ENCODE results near the gene LGALS16.
"Not testable (repeated sequence)": the region's sequence is repeated elsewhere in the genome, so short reads cannot be mapped to it uniquely, and the experiment has no call there.

LGALS16 gene, protein sequence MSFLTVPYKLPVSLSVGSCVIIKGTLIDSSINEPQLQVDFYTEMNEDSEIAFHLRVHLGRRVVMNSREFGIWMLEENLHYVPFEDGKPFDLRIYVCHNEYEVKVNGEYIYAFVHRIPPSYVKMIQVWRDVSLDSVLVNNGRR

GRCh38 chr19:39655613-39656012 is at the start of gene LGALS16:
LGALS16 (plus strand) TSS chr19:39655913; CDS start chr19:39655962, 49 bp downstream.
- no peak for DNase-seq

- no peak for DNase-seq
Observed at GRCh38 chr19:39607021-39607420, 48.7 kb upstream of the LGALS16 start.

GRCh38 chr19:39607561-39607960 is 48.2 kb upstream of the LGALS16 start:
- no peak for DNase-seq

- DNase-seq = no peak
Observed at GRCh38 chr19:39613597-39613996, 42.1 kb upstream of the LGALS16 start.

- DNase-seq = no peak
Observed at GRCh38 chr19:39617745-39618144, 38.0 kb upstream of the LGALS16 start.

DNA sequence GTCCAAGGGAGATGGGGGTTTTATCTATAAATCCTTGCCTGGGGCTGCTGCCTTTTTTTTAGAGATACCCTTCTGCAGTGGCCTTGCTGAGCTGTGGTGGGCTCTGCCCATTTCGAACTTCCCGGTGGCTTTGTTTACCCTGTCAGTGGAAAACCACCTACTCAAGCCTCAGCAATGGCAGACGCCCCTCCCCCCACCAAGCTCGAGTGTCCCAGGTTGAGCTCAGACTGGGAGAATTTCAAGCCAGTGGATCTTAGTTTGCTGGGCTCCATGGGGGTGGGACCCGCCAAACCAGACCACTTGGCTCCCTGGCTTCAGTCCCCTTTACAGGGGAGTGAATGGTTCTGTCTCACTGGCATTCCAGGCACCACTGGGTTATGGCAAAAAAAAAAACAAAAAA is 31.8 kb upstream of the LGALS16 start:
- DNase-seq = no peak

- DNase-seq = not testable (repeated sequence)
Observed at GRCh38 chr19:39627631-39628030, 28.1 kb upstream of the LGALS16 start.

GRCh38 chr19:39631178-39631577 is 24.5 kb upstream of the LGALS16 start:
- DNase-seq = no peak

DNA sequence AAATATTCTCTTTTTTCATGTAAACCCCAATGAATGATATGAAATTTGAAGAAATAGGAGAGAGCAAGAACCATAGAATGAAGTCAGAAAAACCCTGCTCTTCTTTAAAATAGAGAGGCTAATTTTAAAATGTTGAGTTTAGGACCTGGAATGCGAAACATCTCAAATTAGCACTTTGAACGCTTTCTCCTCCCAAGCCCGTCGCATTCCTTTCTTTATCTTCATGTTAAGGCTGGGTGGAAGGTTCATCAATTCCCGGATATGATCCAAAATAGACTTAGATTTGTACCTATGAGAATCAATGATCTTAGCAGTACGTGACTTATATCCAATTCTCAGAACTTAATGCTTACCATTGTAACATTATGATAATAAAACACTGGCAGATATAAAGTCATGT is 24.1 kb upstream of the LGALS16 start:
- no peak for DNase-seq

- DNase-seq = no peak
Observed at GRCh38 chr19:39637891-39638290, 17.8 kb upstream of the LGALS16 start.

DNA sequence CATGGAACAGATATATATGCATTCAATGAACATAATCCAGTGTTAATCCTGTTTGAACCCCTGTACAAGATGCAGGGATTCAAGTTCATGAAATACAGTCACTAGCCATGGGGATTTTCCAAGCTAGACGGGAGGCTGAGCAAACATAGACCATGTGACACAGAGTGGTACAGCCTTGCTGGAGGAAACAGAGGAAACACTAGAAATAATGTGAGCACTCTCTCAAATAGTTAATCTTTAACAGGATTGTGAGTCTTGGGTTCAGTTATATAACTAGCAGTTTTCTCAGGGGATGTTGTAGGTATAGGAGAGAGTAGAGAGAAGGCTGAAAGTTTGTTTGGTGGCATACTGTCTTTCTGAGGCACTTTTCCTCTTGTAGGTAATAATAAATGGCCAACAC is 13.9 kb upstream of the LGALS16 start:
- no peak for DNase-seq

GRCh38 chr19:39643591-39643990 is 12.1 kb upstream of the LGALS16 start:
- no peak for DNase-seq

GRCh38 chr19:39645800-39646411 is 9.8 kb upstream of the LGALS16 start:
- DNase-seq = no peak

DNA sequence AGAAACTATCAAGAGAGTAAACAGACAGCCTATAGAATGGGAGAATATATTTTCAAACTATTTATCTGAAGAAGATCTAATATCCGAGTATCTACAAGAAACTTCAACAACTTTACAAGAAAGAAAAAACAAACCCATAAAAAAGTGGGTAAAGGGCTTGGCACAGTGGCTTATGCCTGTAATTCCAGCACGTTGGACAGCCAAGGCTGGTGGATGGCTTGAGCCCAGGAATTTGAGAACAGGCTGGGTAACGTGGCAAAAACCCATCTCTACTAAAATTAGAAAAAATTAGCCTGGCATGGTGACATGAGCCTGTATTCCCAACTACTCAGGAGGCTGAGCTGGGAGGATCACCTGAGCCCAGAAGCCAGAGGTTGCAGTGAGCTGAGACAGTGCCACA is 7.8 kb upstream of the LGALS16 start:
- no peak for DNase-seq

GRCh38 chr19:39659791-39660190 is 4.1 kb downstream of the LGALS16 start:
- no peak for DNase-seq

DNA sequence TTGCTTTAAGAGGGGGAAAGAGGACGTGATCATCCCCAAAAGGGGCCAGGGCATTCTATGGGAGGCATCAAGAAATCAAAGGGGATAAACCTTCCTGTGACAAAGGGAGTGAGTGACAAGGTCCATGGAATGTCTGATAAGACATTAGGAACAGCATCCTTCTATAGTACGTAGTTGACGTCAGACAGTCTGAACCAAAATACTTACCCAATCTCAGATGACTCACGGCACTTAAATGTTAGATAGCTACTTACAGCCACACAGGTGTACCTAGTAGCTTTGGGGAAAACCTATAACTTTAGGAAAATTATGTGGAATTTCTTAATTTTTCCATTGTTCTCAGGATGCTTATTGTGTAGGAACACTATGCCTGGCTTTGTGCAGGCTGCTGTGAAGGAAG is 4.9 kb downstream of the LGALS16 start:
- no peak for DNase-seq

GRCh38 chr19:39661565-39661964 is 5.9 kb downstream of the LGALS16 start:
- DNase-seq = no peak

GRCh38 chr19:39669860-39670259 is 14.1 kb downstream of the LGALS16 start:
- DNase-seq = not testable (repeated sequence)

GRCh38 chr19:39670998-39671397 is 15.3 kb downstream of the LGALS16 start:
- no peak for DNase-seq

DNA sequence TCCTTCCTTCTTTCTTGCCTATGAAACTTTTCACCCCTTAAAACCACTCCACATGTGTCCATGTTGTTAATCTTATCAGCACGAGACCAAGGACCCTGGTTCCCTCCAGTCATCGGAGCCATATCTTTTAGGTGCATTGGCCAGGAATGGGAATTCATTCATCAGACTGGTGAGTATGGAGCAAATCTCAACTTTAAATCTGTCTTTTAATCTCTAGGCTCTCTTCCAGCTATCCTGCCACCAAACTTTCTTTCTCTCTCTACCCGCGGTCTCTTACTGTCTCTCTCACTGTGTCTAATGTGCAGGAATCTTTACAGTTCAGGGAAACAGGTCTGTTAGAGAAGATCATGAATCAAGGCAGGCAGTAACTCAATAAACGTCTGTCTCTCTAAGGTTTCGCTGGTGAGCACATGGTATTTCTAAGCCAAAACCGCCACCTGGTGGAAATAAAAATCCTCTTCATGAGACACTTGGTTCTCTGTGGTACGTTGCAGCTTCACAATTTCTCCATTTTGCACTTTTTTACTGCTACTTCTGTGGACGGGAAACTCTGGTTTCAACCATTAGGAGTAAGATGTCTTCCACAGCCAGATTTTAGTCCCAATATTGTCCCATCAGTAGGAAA is 16.1 kb downstream of the LGALS16 start:
- DNase-seq = no peak

DNA sequence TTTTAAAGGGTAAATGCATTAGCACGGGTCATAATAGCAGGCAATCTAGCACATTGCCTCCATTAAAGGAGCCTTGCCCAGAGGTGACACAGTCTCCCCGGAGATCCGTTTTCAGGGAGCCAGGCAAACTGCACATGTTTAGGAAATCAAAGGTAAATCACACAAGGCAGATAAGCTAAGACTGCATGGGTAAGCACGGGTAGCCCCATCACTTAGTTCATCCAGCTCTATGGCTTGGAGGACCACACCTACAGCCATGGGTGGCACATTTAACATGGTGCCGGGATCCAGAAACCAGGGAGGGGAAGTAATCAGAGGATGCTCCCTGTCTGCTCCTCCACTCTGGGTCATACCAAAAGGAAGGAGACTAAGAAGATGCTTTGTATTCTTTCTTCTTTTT is 16.8 kb downstream of the LGALS16 start:
- no peak for DNase-seq

- not testable (repeated sequence) for DNase-seq
Observed at GRCh38 chr19:39673862-39674261, 18.1 kb downstream of the LGALS16 start.

- DNase-seq = no peak
Observed at GRCh38 chr19:39676004-39676403, 20.3 kb downstream of the LGALS16 start.

All from NCI-H2081 treated with DMSO at 0.1 percent for 48 hours (cell line).